Measurements from ENCODE around the gene MCF2L2.
A peak's percentile ranks its signal among the peaks of the same experiment; 100 is the strongest.

MCF2L2 gene

GRCh38 chr3:183285828-183286457 lies 142.5 kb downstream of the MCF2L2 start:
- TF ChIP-seq, protein P1, sequence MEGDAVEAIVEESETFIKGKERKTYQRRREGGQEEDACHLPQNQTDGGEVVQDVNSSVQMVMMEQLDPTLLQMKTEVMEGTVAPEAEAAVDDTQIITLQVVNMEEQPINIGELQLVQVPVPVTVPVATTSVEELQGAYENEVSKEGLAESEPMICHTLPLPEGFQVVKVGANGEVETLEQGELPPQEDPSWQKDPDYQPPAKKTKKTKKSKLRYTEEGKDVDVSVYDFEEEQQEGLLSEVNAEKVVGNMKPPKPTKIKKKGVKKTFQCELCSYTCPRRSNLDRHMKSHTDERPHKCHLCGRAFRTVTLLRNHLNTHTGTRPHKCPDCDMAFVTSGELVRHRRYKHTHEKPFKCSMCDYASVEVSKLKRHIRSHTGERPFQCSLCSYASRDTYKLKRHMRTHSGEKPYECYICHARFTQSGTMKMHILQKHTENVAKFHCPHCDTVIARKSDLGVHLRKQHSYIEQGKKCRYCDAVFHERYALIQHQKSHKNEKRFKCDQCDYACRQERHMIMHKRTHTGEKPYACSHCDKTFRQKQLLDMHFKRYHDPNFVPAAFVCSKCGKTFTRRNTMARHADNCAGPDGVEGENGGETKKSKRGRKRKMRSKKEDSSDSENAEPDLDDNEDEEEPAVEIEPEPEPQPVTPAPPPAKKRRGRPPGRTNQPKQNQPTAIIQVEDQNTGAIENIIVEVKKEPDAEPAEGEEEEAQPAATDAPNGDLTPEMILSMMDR (conservative IDR thresholded peaks at IDR 0.05; ENCODE audit: low read depth): no peak
- CTCF ChIA-PET: interaction anchor here (0.6 to 2.0 kb wide), 3 partner anchors 14 to 64 kb away, joined by 3 to 4 read pairs (median 3); no protein-coding TSS in a partner anchor

DNA sequence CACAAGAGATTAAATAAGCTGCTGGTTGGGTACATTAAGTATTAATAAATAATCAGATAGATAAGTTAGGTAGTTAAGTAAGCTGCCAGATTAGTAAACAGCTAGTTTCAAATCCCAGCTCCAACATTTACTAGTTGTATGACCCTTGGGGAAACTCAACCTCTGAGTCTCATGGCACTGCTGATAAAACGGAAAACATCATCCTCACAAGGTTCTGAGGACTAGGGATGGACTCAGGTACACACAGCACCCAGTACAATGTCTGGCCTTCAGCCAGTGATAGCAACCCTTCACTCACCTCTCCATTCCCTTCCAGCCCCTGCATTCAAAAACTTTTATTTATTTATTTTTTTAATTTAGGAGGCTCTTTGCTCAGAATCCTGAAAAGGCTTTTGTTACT lies 143.1 kb downstream of the MCF2L2 start:
- no peak for DNase-seq (ENCODE audit: low spot score)
- ChIA-PET CTCF (interaction anchor here (1.5 kb wide), 1 partner anchor 17 kb away, joined by 3 read pairs; no protein-coding TSS in a partner anchor), POLR2A (ENCODE audit: low non-redundant PET) (no interaction called here)
- peak overlapping the region; percentile 76; the same call in 1 of the 2 replicates for H3K27ac ChIP-seq
- TF ChIP-seq, protein P1 (conservative IDR thresholded peaks at IDR 0.05; ENCODE audit: low read depth): no peak

More at GRCh38 chr3:183285828-183286457, 142.5 kb downstream of the MCF2L2 start:
- DNase-seq (ENCODE audit: low spot score): peak; percentile 96
- H3K27ac ChIP-seq: peak overlapping the region; percentile 76
- POLR2A ChIA-PET (ENCODE audit: low non-redundant PET): no interaction called here

GRCh38 chr3:183284570-183284969 lies 143.8 kb downstream of the MCF2L2 start:
- DNase-seq (ENCODE audit: low spot score): no peak
- ChIA-PET POLR2A (ENCODE audit: low non-redundant PET) (no interaction called here), CTCF (interaction anchor here (1.5 kb wide), 1 partner anchor 17 kb away, joined by 3 read pairs; no protein-coding TSS in a partner anchor)
- H3K27ac ChIP-seq: no peak overlapping the region
- TF ChIP-seq, protein P1 (conservative IDR thresholded peaks at IDR 0.05; ENCODE audit: low read depth): no peak

DNA sequence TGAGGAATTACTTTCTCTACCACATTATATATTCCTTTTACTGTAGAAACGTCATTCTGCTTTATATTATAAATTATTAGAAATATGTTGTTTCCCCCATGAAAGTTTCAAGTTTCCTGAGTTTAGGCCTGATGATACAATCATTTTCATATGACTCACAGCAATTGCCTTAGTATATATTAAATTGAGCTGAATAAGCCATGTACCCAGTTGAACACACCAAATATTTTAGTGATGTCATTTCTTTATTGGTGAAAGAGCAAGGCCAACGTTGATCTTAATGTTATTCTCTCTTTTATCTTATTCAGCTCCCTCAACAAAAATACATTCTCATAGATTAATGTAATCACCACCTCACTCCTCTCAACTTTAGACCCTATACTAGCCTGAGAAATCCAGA lies 144.5 kb downstream of the MCF2L2 start:
- ChIA-PET CTCF (no interaction called here), POLR2A (ENCODE audit: low non-redundant PET) (no interaction called here)
- no peak for DNase-seq (ENCODE audit: low spot score)

GRCh38 chr3:183281126-183281797 lies 147.2 kb downstream of the MCF2L2 start:
- no peak overlapping the region for H3K27ac ChIP-seq
- TF ChIP-seq, protein P1 (conservative IDR thresholded peaks at IDR 0.05; ENCODE audit: low read depth): no peak
- ChIA-PET POLR2A (ENCODE audit: low non-redundant PET) (no interaction called here), CTCF (interaction anchor here (0.6 kb wide), 2 partner anchors 33 to 173 kb away, joined by 3 to 7 read pairs; no protein-coding TSS in a partner anchor)
- no peak for DNase-seq (ENCODE audit: low spot score)

More for the DNA sequence above, 144.5 kb downstream of the MCF2L2 start:
- TF ChIP-seq, protein P1 (conservative IDR thresholded peaks at IDR 0.05; ENCODE audit: low read depth): no peak
- H3K27ac ChIP-seq: no peak overlapping the region

DNA sequence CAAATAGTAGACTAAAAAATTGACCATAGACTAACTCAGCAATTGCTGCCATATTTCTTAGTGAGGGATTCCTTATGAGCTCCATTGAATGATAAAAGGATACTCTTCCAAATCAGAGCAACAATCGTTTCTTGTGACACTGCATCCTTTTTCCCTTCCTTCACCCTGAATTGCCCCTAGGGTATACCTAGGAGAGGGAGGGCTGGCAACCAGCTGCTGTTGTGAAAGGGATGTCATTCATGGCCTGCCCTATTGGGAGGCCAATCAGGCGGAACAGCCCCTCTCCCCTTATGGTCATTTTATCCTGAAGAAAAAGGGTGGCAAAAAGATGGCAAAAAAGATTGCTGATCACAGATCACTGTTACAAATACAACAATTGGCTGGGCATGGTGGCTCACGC lies 149.0 kb downstream of the MCF2L2 start:
- POLR2A ChIA-PET (ENCODE audit: low non-redundant PET): no interaction called here
- H3K27ac ChIP-seq: 0 out of 2 replicates have a peak overlapping the region, but pooled peaks have one; percentile 16
- no peak for DNase-seq (ENCODE audit: low spot score)
- CTCF ChIA-PET: no interaction called here
- TF ChIP-seq, protein P1 (conservative IDR thresholded peaks at IDR 0.05; ENCODE audit: low read depth): no peak

Data from RWPE1 (cell line).